Transverse colon (tissue), 4 donors: Measurements from ENCODE around the gene GPX5. TPM values are rescaled to one million over a fixed set of nuclear protein-coding genes. Genes with fewer than 3 reads are reported as not detected.

Experiments
- DNase-seq: peaks from one replicate; pipeline ENCODE4 v3.0.0-alpha.2; 2019
- H3K27ac ChIP-seq, 4 donors: fragments of 200-600 bp; sonication (generic); 2 replicates each; pipeline ENCODE4 v1.5.1; 2016 to 2018; ENCODE audit warnings: inconsistent platforms in 4 of 4
- H3K27me3 ChIP-seq: fragments of 200-600 bp; sonication (generic); 2 replicates; pipeline ENCODE4 v1.5.1; 2017; ENCODE audit warnings: inconsistent platforms
- H3K36me3 ChIP-seq, 4 donors: fragments of 200-600 bp; sonication (generic); 2 replicates each; pipeline ENCODE4 v1.5.1; 2017 to 2019; ENCODE audit warnings: inconsistent platforms in 4 of 4
- H3K4me1 ChIP-seq, 4 donors: fragments of 200-600 bp; sonication (generic); 2 replicates each; pipeline ENCODE4 v1.5.1; 2017 to 2020; ENCODE audit warnings: inconsistent platforms in 4 of 4
- H3K4me3 ChIP-seq, 4 donors: fragments of 200-600 bp; sonication (generic); 1 replicate in 1 of 4; 2 replicates in 3 of 4; pipeline versions ENCODE4 v1.5.1 to v1.6.1; 2017 to 2019; ENCODE audit warnings: inconsistent platforms in 4 of 4
- H3K9me3 ChIP-seq, 2 donors: fragments of 200-600 bp; sonication (generic); 2 replicates each; pipeline ENCODE4 v1.5.1; 2017 to 2019; ENCODE audit warnings: inconsistent platforms in 2 of 2
- EP300 ChIP-seq: sonication (generic); formaldehyde crosslinking; IDR thresholded peaks from one replicate; pipeline ENCODE4 v1.6.1; 2017; ENCODE audit warnings: antibody characterized with exemption, low read depth
- POLR2A ChIP-seq: fragments of 450-650 bp; IDR thresholded peaks from one replicate; pipeline ENCODE4 v1.6.1; 2016; ENCODE audit warnings: antibody characterized with exemption, mild to moderate bottlenecking, moderate library complexity
- POLR2AphosphoS5 ChIP-seq, 3 donors: sonication (generic); formaldehyde crosslinking; IDR thresholded peaks; one replicate each; pipeline ENCODE4 v1.6.1; 2016; ENCODE audit warnings: antibody characterized with exemption in 3 of 3
- whole genome bisulfite sequencing, 2 donors: methylation state at CpG; one replicate each; pipeline ENCODE4 v1.1.5; 2018; ENCODE audit warnings: low coverage in 1 of 2; 5-methylcytosine and 5-hydroxymethylcytosine counted together
- in situ Hi-C, 4 donors: fragments of 200-750 bp; cut with MboI; loops; one replicate each; pipeline versions ENCODE4 v1.15.0 to v1.15.1; 2017; ENCODE audit warnings: low sequenced_read_pairs in 3 of 4, low pct_ligation_motif_present in 1 of 4, low pct_unique_long_range_greater_than_20kb in 1 of 4
- intact Hi-C: fragments of 100-400 bp; cut with DNase I; formaldehyde crosslinking; loops from one replicate; pipeline ENCODE4 v1.15.1; 2023; ENCODE audit warnings: low total_unique reads
- total RNA-seq, 4 donors: library from RNA; depleted of rRNA; stranded (reverse); fragments of >200 nt; gene quantifications; one replicate each; pipeline ENCODE4 v1.1.0, GENCODE V29; 2016
- TF ChIP-seq, protein P1 (sequence below), 5 experiments: fragments of 200-600 bp in 3 of 5; fragments of 450-650 bp in 2 of 5; sonication (generic) in 3 of 5; IDR thresholded peaks; 1 replicate in 2 of 5; 2 replicates in 3 of 5; pipeline ENCODE4 v1.5.1; 2016 to 2017; ENCODE audit warnings: antibody characterized with exemption in 5 of 5, inconsistent platforms in 3 of 5, mild to moderate bottlenecking in 2 of 5, moderate library complexity in 1 of 5

Gene GPX5
- total RNA-seq, 4 donors from 2014 or later = not detected

GRCh38 chr6:28563430-28564095 is 37.9 kb downstream of the GPX5 start:
- TF ChIP-seq EP300 (no peak), POLR2AphosphoS5 (IDR thresholded peaks at IDR 0.05) (no peak), POLR2A (no peak)
- TF ChIP-seq, protein P1, sequence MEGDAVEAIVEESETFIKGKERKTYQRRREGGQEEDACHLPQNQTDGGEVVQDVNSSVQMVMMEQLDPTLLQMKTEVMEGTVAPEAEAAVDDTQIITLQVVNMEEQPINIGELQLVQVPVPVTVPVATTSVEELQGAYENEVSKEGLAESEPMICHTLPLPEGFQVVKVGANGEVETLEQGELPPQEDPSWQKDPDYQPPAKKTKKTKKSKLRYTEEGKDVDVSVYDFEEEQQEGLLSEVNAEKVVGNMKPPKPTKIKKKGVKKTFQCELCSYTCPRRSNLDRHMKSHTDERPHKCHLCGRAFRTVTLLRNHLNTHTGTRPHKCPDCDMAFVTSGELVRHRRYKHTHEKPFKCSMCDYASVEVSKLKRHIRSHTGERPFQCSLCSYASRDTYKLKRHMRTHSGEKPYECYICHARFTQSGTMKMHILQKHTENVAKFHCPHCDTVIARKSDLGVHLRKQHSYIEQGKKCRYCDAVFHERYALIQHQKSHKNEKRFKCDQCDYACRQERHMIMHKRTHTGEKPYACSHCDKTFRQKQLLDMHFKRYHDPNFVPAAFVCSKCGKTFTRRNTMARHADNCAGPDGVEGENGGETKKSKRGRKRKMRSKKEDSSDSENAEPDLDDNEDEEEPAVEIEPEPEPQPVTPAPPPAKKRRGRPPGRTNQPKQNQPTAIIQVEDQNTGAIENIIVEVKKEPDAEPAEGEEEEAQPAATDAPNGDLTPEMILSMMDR (IDR thresholded peaks at IDR 0.05) = no peak
- no peaks in the 10 kb centered on the region for H3K36me3 ChIP-seq
- in situ Hi-C loops (no loop called here), intact Hi-C loops (no loop called here)
- no peak overlapping the region for H3K4me3 ChIP-seq
- no peaks in the 10 kb centered on the region for H3K4me1 ChIP-seq
- WGBS, 2 donors = 41 to 44% methylated on average over 3 of the region's 3 CpGs
- H3K27ac ChIP-seq = no peak overlapping the region
- no peaks in the 10 kb centered on the region for H3K9me3 ChIP-seq
- DNase-seq = no peak
- peaks cover 38% of the 10 kb centered on the region for H3K27me3 ChIP-seq

DNA sequence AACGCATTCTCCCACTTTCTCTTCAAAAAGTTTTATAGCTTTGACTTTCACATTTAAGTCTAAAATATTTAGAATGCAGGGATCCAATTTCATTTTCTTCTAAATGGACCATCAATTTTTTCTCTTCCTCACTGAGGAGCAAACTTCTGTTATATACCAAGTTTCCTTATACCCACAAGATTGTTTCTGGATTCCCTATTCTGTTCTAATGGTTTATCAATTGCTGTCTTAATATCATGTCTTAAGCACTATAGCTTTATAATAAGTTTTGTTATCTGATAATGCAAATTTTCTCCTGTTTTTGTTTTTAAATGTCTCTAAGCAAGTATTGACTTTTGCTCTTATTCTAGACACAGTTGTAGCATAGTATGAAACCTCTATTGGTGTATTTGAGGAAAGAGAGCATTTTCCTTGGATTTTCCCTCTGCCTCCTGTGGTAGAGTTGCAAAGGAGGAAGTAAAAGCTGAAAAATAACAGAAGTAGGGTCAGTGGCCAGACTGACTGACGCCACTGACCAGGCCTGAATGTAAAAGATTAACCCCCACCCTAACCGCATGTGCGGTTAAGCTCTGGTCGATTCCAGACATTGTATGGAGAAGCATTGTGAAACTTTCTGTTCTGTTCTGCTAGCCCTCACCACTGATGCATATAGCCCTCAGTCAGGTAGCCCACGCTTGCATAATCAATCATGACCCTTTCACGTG is 40.3 kb downstream of the GPX5 start:
- WGBS, 2 donors = 50 to 68% methylated on average over 6 to 7 of the region's 7 CpGs
- in situ Hi-C loops (no loop called here), intact Hi-C loops (no loop called here)
- Histone ChIP-seq H3K27ac (no peak overlapping the region), H3K4me1 (peaks cover 0 to 6% (median 0%) of the 10 kb centered on the region in 4 donors), H3K36me3 (no peaks in the 10 kb centered on the region), H3K9me3 (no peaks in the 10 kb centered on the region), H3K4me3 (no peak overlapping the region), H3K27me3 (peaks cover 34% of the 10 kb centered on the region)
- no peak for TF ChIP-seq EP300
- no peak for DNase-seq

DNA sequence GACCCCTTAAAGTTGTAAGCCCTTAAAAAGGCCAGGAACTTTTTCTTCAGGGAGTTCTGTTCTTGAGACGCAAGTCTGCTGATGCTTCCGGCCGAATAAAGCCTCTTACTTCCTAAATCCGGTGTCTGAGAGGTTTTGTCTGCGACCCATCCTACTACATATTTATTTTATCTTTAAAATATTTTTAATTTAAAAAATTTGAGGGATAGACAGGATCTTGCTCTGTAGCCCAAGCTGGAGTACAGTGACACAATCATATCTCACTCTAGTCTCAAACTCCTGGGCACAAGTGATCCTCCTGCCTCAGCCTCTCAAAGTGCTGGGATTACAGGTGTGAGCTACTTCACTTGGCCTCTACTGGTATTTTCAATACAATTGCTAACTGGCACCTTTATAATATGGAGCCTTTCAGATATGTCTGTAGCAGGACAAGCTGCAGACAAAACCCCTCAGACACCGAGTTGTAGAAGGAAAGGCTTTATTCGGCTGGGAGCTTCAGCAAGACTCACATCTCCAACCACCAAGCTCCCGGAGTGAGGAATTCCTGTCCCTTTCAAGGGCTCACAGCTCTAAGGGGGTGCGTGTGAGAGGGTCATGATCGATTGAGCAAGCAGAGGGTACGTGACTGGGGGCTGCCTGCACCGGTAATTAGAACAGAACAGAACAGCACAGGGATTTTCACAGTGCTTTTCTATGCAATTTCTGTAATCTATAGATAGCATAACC is 41.0 kb downstream of the GPX5 start:
- TF ChIP-seq POLR2AphosphoS5 (IDR thresholded peaks at IDR 0.05) = no peak
- no peak for TF ChIP-seq EP300
- TF ChIP-seq, protein P1 (IDR thresholded peaks at IDR 0.05) = no peak
- no peak for TF ChIP-seq POLR2A
- H3K27me3 ChIP-seq = peaks cover 33% of the 10 kb centered on the region
- no peak for DNase-seq
- no peaks in the 10 kb centered on the region for H3K9me3 ChIP-seq
- intact Hi-C loops = no loop called here
- no peaks in the 10 kb centered on the region for H3K36me3 ChIP-seq
- no peak overlapping the region for H3K4me3 ChIP-seq
- H3K4me1 ChIP-seq = peaks cover 0 to 6% (median 0%) of the 10 kb centered on the region in 4 donors
- no peak overlapping the region for H3K27ac ChIP-seq
- in situ Hi-C loops = no loop called here
- 86 to 94% methylated on average over 5 to 12 of the region's 12 CpGs for WGBS, 2 donors

DNA sequence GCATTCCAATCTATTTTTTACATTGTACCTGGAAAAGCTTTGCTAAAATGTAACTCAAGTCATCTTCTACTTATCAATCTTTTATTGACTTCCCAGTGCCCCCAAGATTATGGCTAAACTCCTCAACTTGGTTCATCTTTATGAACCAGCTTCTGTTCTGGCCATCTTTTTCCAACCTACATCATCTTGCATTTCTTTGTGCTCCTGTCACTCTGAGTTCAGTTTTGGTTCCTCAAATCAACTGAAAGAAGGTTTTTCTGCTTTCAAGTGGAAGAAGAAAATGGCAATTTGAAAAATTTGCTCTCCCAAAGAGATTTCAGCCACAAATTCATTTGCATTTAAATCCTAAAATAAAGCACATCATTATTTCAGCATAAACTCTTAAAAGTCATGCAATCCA is 41.8 kb downstream of the GPX5 start:
- H3K4me3 ChIP-seq = no peak overlapping the region

More for the DNA sequence above, 41.8 kb downstream of the GPX5 start:
- DNase-seq = no peak
- Histone ChIP-seq H3K27me3 (peaks cover 31% of the 10 kb centered on the region), H3K27ac (no peak overlapping the region), H3K4me1 (peaks cover 0 to 6% (median 0%) of the 10 kb centered on the region in 4 donors), H3K36me3 (no peaks in the 10 kb centered on the region), H3K9me3 (no peaks in the 10 kb centered on the region)
- in situ Hi-C loops (no loop called here), intact Hi-C loops (no loop called here)
- TF ChIP-seq POLR2AphosphoS5 (IDR thresholded peaks at IDR 0.05) (no peak), EP300 (no peak), POLR2A (no peak)
- TF ChIP-seq, protein P1 (IDR thresholded peaks at IDR 0.05) = no peak
